GM21737 (cell line): ENCODE data around the gene RSAD1.

ENCODE experiments used
- ATAC-seq: cut with Tn5 transposase; IDR thresholded peaks from one replicate; pipeline ENCODE4 v1.9.1; 2021; ENCODE audit warnings: mild to moderate bottlenecking, moderate library complexity; ENCODE audit not compliant: unreplicated experiment

The RSAD1 gene

DNA sequence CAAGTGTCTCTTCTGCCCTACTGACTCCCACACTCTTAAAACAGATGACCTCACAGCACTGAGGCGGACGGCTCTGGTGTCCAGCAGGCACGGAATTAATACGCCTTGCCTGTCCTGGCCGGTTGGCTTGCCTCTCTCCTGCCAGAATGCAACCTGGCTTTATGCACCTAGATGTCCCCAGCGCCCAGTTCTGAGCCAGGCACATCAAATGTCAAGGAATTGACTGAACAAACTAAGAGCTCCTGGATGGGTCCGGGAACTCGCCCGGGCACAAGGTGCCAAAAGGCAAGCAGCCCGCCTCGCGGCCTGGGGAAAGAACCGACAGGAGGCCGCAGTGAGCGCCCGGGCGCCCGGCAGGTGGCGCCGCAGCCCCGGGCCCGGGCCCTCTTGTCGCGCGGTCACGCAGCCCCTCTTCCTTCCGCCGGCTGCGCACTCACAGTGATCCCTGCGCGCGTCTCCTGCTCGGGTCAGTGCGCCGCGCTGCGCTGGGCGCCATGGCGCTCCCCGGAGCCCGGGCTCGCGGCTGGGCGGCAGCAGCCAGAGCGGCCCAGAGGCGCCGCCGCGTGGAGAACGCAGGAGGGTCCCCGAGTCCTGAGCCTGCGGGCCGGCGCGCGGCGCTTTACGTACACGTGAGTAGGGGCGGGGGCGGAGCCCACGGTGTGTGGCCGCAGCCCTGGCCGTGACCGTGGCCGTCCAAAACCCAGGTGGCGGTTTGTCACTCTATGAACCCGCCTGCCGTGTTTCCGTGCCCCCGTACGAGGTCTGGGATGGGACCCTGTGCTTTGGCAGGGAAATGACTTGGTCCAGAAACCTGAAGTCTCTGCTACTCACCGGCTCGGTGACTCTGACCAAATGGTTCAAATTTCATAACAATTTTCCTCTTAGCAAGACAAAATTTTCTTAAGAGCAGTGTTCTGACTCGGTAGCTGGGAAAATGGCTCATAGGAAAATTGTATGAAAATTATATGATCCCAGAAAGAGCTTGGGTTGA lies at the start of gene RSAD1:
TSS of gene RSAD1 (plus strand) at position 470 of the 991 bp plus-strand sequence. CDS start at position 495, 25 bp downstream.
- peak; percentile 85 for ATAC-seq

DNA sequence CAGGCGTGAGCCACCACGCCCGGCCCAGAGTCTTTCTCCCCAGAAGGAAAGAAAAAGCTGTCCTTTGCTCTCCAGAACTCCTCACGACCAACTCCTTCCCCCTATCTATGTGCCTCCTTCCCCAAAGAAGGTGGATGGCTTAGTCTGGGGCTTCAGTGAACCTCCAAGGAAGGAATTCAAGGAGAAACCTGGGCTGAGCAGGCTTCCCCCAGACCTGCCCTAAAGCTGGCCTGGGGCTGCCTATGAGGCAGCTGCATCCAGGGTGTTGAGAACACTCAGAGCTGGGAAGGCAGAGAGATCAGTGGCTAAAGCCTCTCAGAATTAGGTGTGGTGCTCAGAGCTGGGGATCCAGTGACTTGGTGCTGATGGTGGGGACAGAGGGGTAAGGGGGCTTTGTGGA lies 48.9 kb upstream of the RSAD1 start:
- no peak for ATAC-seq

DNA sequence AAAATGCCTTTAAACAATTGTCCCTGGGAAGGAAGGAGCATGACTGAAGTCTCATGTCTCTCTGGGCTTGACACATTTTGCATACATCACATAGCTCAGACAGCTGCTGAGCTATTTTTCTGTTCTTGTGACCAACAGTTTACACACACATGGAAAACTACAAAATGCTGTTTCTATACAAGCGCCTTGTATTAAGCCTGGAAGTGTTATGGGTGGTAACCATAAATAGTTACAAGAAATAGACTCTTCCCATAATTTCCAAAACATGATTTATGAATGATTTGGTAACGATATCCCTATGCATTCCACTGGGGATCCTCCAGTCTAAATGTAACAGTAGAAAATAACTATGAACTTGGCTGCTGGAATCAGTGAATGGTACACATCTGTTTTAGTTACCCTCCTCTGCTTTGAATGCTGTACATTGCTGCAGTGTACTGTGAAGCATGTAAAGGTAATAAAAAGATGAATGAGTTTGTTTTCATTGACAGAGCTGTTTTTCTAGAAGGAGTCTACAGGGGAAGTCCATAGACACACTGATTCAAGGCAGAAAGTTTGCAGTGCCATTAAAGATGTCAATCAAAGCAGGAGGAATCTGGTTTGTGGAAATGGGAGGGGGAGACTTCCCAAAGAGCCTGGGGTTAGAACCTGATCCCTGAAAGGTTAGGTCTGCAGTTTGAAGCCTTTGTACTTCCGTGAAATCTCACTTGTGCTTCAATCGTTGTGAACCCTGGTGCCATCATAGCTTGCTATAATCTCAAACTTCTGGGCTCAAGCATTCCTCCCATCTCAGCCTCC lies 47.6 kb upstream of the RSAD1 start:
- ATAC-seq = no peak

DNA sequence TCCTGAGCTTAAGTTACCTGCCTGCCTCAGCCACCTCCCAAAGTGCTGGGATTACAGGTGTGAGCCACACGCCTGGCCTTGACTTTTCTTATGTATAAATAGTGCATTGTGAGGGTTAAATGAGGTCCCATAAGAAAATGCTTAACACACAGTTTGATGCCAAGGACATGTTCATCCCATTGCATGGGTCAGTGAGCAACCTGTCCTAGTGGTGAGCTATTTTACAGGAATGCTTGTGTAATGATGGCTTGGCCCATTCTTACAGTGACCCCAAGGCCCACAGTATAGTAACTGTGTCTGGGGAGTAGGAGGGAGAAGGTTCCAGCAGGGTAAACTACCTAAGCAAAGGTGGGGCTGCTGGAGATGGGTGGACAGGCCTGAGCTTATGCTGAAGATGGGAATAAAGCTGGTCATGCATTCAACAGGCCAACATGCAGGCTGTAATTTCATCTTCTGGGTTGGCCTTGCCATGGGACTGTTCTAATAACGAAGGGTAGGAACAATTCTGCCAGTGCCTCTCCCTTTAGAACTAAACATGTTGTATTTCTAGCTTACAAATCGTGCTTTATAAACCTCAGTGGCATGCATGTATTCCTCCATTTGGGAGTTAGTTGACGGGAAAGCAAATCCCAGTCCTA lies 46.4 kb upstream of the RSAD1 start:
- ATAC-seq = no peak

DNA sequence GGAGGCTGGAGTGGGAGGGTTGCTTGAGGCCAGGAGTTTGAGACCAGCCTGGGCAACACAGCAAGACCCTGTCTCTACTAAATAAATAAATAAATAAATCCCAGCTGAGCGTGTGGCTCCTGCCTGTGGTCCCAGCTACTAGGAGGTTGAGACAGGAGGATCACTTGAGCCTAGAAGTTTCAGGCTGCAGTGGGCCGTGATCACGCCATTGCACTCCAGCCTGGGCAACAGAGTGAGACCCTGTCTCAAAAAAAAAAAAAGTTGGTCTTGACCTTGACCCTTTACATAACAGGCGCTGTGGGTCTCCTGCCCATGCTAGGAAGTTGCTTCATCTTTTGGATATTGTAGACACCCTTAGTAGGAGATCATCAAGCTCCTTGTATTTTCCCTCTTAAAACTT lies 41.3 kb upstream of the RSAD1 start:
- ATAC-seq = no peak

DNA sequence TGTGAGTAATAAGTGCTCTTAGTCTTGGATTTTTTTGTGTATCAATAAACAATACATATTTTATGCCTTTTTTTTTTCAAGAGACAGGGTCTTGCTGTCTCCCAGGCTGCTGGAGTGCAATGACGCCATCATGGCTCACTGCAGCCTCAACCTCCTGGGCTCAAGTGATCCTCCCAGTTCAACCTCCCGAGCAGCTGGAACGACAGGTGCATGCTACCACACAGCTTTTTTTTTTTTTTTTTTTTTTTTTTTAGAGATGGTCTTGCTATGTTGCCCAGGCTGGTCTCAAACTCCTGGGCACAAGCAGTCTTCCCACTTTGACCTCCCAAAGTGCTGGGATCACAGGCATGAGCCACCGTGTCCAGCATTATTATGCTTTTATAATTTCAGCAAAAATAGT lies 39.7 kb upstream of the RSAD1 start:
- no peak for ATAC-seq

DNA sequence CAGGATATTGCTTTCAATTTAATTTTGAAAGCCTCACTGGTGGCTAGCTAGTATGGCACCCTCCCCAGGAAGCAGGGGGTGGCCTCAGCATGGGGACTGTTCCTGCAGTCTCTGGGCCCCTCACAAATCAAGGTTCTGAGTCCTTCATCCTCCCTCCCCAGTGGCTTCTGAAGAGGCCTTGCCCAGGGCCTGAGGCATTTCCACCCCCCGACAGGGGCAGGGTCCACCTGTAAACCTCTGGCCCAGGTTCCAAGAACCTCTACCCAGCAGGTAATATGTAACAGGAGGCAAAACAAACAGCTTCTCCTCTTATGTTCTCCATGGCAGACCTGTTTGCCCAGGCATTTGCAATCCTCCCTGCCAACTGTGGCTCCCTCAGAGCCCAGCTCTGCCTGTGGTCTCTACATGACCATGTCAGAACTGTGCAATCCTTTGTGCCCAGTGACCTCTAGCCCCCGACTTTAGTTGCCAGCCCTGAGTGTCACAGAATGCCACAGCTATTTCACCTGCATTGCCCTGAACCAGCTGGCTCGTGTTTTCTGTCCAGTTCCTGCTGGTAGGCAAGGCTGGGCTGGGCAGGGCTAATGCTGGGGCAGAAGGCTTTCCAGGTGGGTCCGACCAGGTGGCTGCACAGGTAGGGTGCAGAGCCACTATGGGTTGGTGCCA lies 38.4 kb upstream of the RSAD1 start:
- ATAC-seq = no peak

DNA sequence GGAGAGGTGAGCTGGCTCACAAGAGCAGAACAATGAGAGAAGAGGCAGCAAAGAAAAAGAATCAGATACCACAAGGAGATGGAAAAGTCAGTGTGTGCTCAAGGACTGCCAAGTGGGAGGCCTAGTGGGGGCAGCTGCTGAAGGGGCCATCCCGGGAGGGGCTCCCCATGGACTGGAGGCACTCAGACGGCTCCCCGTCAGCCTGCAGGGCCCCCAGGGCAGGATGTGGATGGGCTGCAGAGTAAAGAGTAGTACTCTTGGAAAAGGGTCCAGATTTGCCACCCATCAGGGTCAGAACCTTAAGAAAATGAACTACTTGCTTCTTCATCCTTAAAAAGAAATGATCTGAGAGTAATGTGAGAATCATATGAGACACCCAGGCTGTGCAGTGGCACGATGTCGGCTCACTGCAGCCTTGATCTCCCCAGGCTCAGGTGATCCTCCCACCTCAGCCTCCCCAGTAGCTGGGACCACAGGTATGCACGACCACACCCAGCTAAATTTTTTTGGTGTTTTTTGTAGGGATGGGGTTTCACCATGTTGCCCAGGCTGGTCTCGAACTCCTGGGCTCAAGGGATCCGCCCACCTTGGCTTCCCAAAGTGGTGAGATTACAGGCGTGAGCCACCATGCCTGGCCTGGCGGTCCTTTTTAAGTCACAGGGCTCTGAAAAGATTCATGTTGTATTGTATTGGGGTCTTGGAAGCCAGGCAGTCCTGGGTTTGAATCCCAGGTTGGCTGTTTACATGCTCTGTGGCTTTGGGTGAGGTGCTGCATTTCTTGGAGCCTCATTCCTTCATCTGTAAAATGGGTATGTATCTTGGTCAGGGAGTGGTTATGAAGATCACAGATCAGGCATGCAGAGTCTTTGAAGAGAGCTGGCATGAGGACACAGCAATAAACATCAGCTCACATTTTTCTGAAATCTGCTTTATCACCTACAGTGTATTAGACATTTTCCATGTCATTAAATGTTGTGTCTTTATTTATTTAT lies 37.5 kb upstream of the RSAD1 start:
- no peak for ATAC-seq

DNA sequence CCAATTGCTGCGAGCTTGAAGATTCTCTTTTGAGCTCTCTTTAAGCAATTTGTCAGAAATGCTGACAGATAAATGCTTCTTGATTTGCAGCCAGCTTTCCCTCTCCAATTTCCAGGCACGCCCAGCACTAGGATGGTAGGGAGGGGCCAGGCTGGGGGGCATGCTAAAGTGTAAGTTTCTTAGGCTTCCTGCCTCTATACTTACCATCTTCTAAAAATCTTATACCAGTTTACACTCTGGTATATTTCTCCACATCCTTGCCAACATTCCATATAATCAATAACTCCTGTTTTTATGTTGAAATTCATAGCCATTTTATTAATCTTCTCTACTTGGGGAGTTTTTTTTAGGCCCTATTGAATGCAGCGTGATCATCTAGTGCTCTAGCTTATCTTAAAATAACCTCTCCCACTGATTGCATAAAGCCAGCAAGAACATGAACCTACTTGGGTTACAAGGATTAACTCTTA lies 35.1 kb upstream of the RSAD1 start:
- ATAC-seq = no peak

DNA sequence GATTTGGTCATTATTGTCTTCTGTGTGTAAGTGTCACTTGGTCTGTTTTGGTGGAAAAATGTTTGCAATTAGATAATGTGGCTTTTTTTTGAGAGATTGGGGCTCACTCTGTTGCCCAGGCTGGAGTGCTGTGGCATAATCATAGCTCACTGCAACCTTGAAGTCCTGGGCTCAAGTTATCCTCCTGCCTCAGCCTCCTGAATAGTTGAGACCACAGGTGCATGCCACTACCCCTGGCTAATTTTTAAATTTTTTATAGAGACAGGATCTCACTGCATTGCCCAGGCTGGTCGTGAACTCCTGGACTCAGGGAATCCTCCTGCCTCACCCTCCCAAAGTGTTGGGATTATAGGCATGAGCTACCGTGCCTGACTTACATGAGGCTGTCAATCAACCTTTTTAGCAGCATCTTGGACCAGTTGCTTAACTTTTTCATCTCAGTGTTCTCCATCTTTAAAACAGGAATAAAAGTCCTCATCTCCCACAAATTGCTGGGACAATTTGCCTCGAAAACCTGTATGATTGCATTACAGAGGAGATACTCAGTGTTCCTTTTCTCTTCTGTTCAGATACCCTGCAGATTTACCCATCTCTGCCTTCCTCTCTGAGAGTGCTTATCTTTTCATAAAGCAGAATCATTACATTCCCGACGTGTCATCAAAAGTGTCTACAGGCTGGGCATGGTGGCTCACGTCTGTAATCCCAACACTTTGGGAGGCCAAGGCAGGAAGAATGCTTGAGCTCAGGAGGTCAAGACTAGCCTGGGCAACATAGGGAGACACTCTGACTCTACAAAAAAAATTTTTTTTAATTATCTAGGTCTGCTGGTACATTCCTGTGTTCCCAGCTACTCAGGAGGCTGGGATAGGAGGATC lies 33.6 kb upstream of the RSAD1 start:
- no peak for ATAC-seq

DNA sequence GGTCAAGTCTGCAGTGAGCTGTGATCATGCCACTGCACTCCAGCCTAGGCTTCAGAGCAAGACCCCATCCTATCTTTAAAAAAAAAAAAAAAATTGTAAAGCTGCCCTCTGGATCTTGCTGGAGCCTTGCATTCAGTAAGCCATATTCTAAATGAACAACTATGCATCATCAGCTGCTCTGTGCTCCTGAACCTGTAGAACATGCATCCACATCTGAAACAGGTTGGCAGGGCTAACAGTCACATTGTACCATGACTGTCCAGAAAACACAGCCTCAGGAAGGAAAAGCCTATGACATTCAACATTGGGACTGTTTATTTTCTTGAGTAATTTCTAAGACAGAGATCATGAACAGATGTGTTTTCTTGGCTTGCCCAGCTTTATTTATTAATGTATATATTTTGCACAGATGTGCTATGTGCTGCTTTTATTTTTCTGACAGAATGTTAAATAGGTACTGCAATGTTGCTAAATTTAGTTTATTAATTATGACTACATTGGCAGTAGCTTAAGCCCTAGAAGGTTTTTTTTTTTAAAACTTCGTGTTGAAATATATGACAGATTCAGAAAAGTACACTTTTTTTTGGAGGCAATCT lies 32.8 kb upstream of the RSAD1 start:
- no peak for ATAC-seq

DNA sequence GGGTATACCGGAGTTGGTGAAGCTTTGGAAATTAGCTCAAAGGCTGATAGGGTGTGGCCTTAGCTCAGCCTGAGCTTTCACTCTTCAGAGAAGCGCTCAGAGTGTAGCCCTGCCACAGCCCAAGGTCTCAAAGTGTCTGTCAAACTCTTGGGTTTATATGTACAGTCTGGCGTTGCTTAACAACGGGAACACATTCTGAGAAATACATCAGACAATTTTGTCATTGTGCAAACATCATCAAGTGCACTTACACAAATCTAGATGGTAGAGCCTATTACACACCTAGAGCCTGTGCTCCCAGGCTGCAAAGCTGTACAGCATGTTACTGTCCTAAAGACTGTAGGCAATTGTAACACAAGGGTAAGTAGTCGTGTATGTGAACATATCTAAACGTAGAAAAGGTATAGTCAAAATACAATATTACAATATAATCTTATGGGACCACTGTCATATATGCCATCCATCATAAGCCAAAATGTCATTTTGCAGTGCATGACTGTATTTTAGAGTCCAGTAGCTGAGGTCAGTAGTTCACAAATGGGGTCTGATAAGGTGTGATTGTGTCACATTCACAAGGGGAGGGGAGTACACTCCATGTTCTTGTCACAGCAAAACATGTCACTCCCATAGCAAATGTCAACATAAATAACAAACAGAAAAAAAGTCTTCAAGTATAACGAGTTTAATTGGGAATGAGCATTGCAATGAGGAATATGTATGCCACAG lies 30.6 kb upstream of the RSAD1 start:
- no peak for ATAC-seq

DNA sequence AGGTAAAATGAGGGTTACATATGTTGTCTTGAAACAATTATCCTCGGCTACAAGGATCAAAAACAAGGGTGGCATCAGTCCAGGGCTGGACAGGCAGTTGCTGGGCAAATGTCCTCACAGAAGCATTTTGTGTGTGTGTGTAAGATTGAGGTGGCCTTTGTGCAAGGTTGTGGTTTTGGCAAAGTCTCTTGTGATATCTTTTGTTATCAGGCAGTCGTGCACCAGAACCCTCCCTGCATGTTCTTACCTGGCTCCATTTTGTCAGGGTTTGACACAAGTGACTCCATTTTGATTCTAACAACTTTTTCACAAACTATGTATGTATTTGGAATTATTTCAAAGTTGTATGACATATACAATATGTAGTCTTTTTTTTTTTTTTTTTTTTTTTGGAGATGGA lies 30.0 kb upstream of the RSAD1 start:
- no peak for ATAC-seq

DNA sequence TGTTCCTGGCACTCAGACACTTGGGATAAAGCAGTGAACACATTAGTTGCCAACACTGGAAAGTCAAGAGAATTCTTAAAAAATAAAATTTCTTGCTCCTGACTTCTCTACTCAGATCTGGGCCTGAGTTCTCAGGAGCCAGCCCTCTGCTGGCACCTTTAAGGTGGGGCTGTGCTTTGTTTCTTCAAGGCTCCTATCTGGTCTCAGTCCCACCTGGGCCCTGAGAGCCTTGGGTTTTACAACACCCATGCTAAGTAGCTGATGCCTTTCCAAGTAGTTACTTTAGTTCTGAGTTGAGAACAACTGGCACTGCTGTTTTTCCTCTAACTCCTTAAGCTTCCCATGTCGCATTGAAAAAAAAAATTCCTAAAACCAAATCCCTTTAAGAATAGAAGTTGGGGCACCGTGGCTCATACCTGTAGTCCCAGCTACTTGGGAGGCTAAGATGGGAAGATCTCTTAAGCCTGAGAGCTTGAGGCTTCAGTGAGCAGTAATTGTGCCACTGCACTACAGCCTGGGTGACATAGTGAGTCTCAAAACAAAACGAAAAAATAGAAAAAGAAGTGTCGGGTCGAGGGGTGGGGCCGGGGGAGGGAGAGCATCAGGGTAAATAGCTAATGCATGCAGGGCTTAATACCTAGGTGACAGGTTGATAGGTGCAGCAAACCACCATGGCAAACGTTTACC lies 26.6 kb upstream of the RSAD1 start:
- no peak for ATAC-seq

DNA sequence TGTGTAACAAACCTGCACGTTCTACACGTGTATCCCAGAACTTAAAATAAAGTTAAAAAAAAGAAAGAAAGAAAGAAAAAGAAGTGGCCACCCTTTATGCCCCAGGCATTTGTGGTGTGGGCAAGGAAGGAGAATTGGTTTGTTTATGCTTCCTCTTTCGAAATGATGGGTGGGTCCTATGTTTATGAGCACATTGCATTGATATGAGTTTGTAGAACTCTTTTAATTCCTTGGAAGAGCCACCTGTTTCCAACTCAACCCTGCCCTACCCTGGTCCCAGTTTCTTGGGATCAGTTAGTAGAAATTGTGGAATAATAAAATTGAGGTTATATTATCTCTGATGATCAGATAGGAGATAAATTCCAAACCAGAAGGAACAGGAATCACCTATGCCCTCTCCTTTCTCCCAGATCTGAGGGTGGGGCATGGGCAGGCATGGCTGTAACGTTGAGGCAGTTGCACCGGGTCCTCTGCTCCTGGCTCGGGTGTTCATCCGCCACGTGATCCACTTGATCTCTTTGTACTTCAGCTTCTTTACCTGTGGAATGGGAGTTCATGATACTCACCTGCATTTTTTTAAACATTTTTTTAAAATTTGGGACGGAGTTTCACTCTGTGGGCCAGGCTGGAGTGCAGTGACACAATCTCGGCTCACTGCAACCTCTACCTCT lies 25.9 kb upstream of the RSAD1 start:
- ATAC-seq = no peak

DNA sequence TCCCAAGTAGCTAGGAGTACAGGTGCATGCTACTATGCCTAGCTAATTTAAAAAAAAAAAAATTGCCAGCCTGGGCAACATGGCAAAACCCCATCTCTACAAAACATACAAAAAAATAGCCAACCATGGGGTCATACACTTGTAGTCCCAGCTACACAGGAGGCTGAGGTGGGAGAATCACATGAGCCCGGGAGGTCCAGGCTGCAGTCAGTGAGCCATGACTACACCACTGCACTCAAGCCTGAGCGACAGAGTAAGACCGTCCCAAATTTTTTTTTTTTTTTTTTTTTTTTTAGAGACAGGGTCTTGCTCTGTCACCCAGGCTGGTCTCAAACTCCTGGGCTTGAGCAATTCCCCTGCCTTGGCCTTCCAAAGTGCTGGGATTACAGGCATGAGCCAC lies 24.8 kb upstream of the RSAD1 start:
- no peak for ATAC-seq
